ENCODE results near the gene SLIT1. TPM values are rescaled to one million over a fixed set of nuclear protein-coding genes. Genes with fewer than 3 reads are reported as not detected.

The SLIT1 gene
- total RNA-seq, 1 donor from 2014 or later = 0.23 TPM

- H3K4me3 ChIP-seq = no peak overlapping the region
- DNase-seq (no peak), ATAC-seq (no peak)
- peaks cover 5% of the 10 kb centered on the region for H3K27me3 ChIP-seq
- TF ChIP-seq CTCF (IDR thresholded peaks at IDR 0.05) = no peak
- H3K9me3 ChIP-seq = no peaks in the 10 kb centered on the region
- H3K4me1 ChIP-seq = no peaks in the 10 kb centered on the region
- intact Hi-C loops (cut with DNase I) = no loop called here
- H3K27ac ChIP-seq = no peak overlapping the region
- H3K36me3 ChIP-seq = no peaks in the 10 kb centered on the region
These were observed 14.8 kb downstream of the SLIT1 start for GRCh38 chr10:97171001-97171400.

- Histone ChIP-seq H3K27me3 (peaks cover 5% of the 10 kb centered on the region), H3K4me3 (no peak overlapping the region), H3K9me3 (no peaks in the 10 kb centered on the region), H3K4me1 (no peaks in the 10 kb centered on the region), H3K36me3 (no peaks in the 10 kb centered on the region), H3K27ac (no peak overlapping the region)
- no peak for TF ChIP-seq CTCF (IDR thresholded peaks at IDR 0.05)
- ATAC-seq (peak; percentile 36), DNase-seq (no peak)
- intact Hi-C loops (cut with DNase I) = no loop called here
These were observed 15.7 kb downstream of the SLIT1 start for GRCh38 chr10:97169911-97170693.

DNA sequence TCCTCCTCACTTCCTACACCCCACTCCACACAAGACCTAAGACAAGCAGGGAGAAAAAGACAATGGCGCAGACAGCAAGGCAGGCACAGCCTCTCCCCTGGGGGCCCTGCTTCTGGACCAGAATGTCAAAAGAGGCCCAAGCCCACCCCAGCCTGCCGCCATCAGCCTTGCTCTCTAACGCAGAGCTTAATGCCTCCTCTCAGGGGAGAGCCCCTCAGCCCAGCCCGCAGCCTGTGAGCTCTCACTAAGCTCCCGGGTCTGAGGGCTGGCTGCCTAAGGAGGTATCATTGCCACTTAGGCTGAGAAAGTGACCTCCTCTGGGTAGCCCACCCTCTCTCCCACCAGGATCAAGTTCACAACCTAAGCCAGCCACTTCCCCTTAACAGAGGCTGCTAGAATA lies 16.7 kb downstream of the SLIT1 start:
- Histone ChIP-seq H3K4me3 (no peak overlapping the region), H3K27me3 (peaks cover 5% of the 10 kb centered on the region), H3K36me3 (no peaks in the 10 kb centered on the region), H3K27ac (no peak overlapping the region), H3K4me1 (no peaks in the 10 kb centered on the region), H3K9me3 (no peaks in the 10 kb centered on the region)
- DNase-seq (no peak), ATAC-seq (no peak)
- TF ChIP-seq CTCF (IDR thresholded peaks at IDR 0.05) = no peak
- intact Hi-C loops (cut with DNase I) = no loop called here

- H3K4me1 ChIP-seq = no peaks in the 10 kb centered on the region
- no peaks in the 10 kb centered on the region for H3K36me3 ChIP-seq
- TF ChIP-seq CTCF (IDR thresholded peaks at IDR 0.05) = no peak
- intact Hi-C loops (cut with DNase I) = no loop called here
- peaks cover 3% of the 10 kb centered on the region for H3K27me3 ChIP-seq
- DNase-seq (no peak), ATAC-seq (no peak)
- H3K27ac ChIP-seq = no peak overlapping the region
- H3K9me3 ChIP-seq = no peaks in the 10 kb centered on the region
- no peak overlapping the region for H3K4me3 ChIP-seq
These were observed 17.1 kb downstream of the SLIT1 start for GRCh38 chr10:97168645-97169044.

- Histone ChIP-seq H3K9me3 (no peaks in the 10 kb centered on the region), H3K36me3 (no peaks in the 10 kb centered on the region), H3K4me1 (no peaks in the 10 kb centered on the region), H3K4me3 (no peak overlapping the region), H3K27me3 (no peaks in the 10 kb centered on the region), H3K27ac (no peak overlapping the region)
- intact Hi-C loops (cut with DNase I) = no loop called here
- DNase-seq (peak; percentile 59), ATAC-seq (no peak)
- no peak for TF ChIP-seq CTCF (IDR thresholded peaks at IDR 0.05)
These were observed 20.3 kb downstream of the SLIT1 start for GRCh38 chr10:97165499-97165898.

All from upper lobe of right lung (tissue), 1 donor.